GM23338 (cell line): Measurements from ENCODE around the gene MXRA5. TPM values are rescaled to one million over a fixed set of nuclear protein-coding genes. Genes with fewer than 3 reads are reported as not detected.

Experiments used
- ATAC-seq: fragments of 200-7000 bp; cut with Tn5 transposase; 3 replicates; pipeline ENCODE4 v1.9.1; 2020
- DNase-seq: peaks from one replicate; pipeline ENCODE4 v3.0.0-alpha.2; 2015; ENCODE audit warnings: low spot score
- H2AFZ ChIP-seq: fragments of 200-600 bp; sonication (generic); 2 replicates; pipeline ENCODE4 v1.8.0; 2016; ENCODE audit warnings: antibody characterized with exemption, mild to moderate bottlenecking, moderate library complexity
- H3F3A ChIP-seq: fragments of 200-600 bp; sonication (generic); replicated peaks from 2 replicates; pipeline ENCODE4 v1.8.0; 2017; ENCODE audit warnings: antibody characterized with exemption, mixed run types, low read depth
- H3K27ac ChIP-seq: fragments of 200-600 bp; sonication (generic); 2 replicates; pipeline ENCODE4 v1.6.1; 2016; ENCODE audit warnings: low read depth
- H3K27me3 ChIP-seq: fragments of 200-600 bp; sonication (generic); 2 replicates; pipeline ENCODE4 v1.8.0; 2016; ENCODE audit warnings: mild to moderate bottlenecking, mixed run types, moderate library complexity; ENCODE audit not compliant: insufficient read depth
- H3K36me3 ChIP-seq: fragments of 200-600 bp; sonication (generic); 2 replicates; pipeline ENCODE4 v1.8.0; 2016; ENCODE audit warnings: mild to moderate bottlenecking; ENCODE audit not compliant: insufficient read depth
- H3K4me1 ChIP-seq: fragments of 200-600 bp; sonication (generic); 2 replicates; pipeline ENCODE4 v1.8.0; 2016; ENCODE audit warnings: mild to moderate bottlenecking, moderate library complexity; ENCODE audit not compliant: insufficient read depth
- H3K4me2 ChIP-seq: fragments of 200-600 bp; sonication (generic); 2 replicates; pipeline ENCODE4 v1.7.1; 2017; ENCODE audit warnings: mixed run types
- H3K4me3 ChIP-seq: fragments of 200-600 bp; sonication (generic); 2 replicates; pipeline ENCODE4 v1.6.1; 2016; ENCODE audit warnings: mixed run types
- H3K79me2 ChIP-seq: fragments of 200-600 bp; sonication (generic); replicated peaks from 2 replicates; pipeline ENCODE4 v1.8.0; 2017; ENCODE audit warnings: mild to moderate bottlenecking; ENCODE audit not compliant: insufficient read depth
- H3K9me2 ChIP-seq: fragments of 200-600 bp; sonication (generic); 2 replicates; pipeline ENCODE4 v1.8.0; 2017; ENCODE audit not compliant: insufficient read depth
- H4K20me1 ChIP-seq: fragments of 200-600 bp; sonication (generic); replicated peaks from 2 replicates; pipeline ENCODE4 v1.8.0; 2017; ENCODE audit warnings: mild to moderate bottlenecking; ENCODE audit not compliant: insufficient read depth
- H3K27ac Mint-ChIP-seq: 2 replicates; pipeline ENCODE4 v1.8.0; 2020; ENCODE audit warnings: inconsistent platforms, mild to moderate bottlenecking, moderate library complexity, mixed read lengths
- H3K27me3 Mint-ChIP-seq: 3 replicates; pipeline ENCODE4 v1.8.0; 2022; ENCODE audit warnings: low read depth, mild to moderate bottlenecking, moderate library complexity, mixed read lengths, inconsistent platforms; ENCODE audit not compliant: insufficient read depth, poor library complexity
- H3K36me3 Mint-ChIP-seq: 3 replicates; pipeline ENCODE4 v1.8.0; 2021; ENCODE audit warnings: low read depth, mild to moderate bottlenecking, inconsistent platforms, moderate library complexity, mixed read lengths
- H3K4me1 Mint-ChIP-seq: 3 replicates; pipeline ENCODE4 v1.8.0; 2020; ENCODE audit warnings: mild to moderate bottlenecking, inconsistent platforms, mixed read lengths
- H3K4me3 Mint-ChIP-seq: 3 replicates; pipeline ENCODE4 v1.8.0; 2021; ENCODE audit warnings: moderate library complexity, mild to moderate bottlenecking, inconsistent platforms, mixed read lengths
- H3K9me3 Mint-ChIP-seq: 3 replicates; pipeline ENCODE4 v1.8.0; 2020; ENCODE audit warnings: moderate library complexity, mild to moderate bottlenecking, inconsistent platforms, mixed read lengths
- CTCF ChIP-seq, 2 experiments: fragments of 200-600 bp in 1 of 2; sonication (generic) in 1 of 2; conservative IDR thresholded peaks; 2 replicates each; pipeline versions ENCODE4 v1.5.1 to v1.6.1; 2016 to 2017; ENCODE audit warnings: antibody characterized with exemption in 2 of 2, low read depth in 2 of 2, mild to moderate bottlenecking in 2 of 2, moderate library complexity in 1 of 2
- ETS1 ChIP-seq: IDR thresholded peaks from 2 replicates; pipeline ENCODE4 v1.6.1; 2016; ENCODE audit warnings: antibody characterized with exemption
- JUNB ChIP-seq: IDR thresholded peaks from one replicate; pipeline ENCODE4 v1.6.1; 2016; ENCODE audit warnings: antibody characterized with exemption; ENCODE audit not compliant: unreplicated experiment
- ZNF114 ChIP-seq: fragments of 250-450 bp; sonication (Bioruptor Pico); IDR thresholded peaks from 2 replicates; pipeline ENCODE4 v1.5.0; 2020; ENCODE audit warnings: mild to moderate bottlenecking, moderate library complexity
- ZNF462 ChIP-seq: fragments of 250-450 bp; sonication (Bioruptor Pico); IDR thresholded peaks from 2 replicates; pipeline ENCODE4 v1.5.0; 2020; ENCODE audit warnings: mild to moderate bottlenecking, moderate library complexity
- polyA plus RNA-seq: library from polyadenylated mRNA; unstranded; fragments of >200 nt; fragmentation: Nextera tagmentation; extraction: Ambion mirVana; gene quantifications from 2 replicates; pipeline ENCODE4 v1.2.1, GENCODE V29; 2016
- total RNA-seq: library from RNA; depleted of rRNA; stranded (reverse); fragments of >200 nt; shearing (Covaris generic); gene quantifications from 2 replicates; pipeline ENCODE4 v1.2.3, GENCODE V29; 2014

MXRA5 gene
- total and polyA plus RNA-seq, 2 experiments from 2014 or later: 0.45 to 2.6 TPM

GRCh38 chrX:3393581-3394111, 47.2 kb upstream of the MXRA5 start (continued):
- TF ChIP-seq ZNF462 (CRISPR knock-in tag): no peak

GRCh38 chrX:3393178-3393577, 46.7 kb upstream of the MXRA5 start:
- no peaks in the 10 kb centered on the region for H3K27me3 Mint-ChIP-seq
- H3K79me2 ChIP-seq: no peaks in the 10 kb centered on the region
- H3K9me2 ChIP-seq: no peaks in the 10 kb centered on the region
- DNase-seq (no peak), ATAC-seq (no peak)
- no peak overlapping the region for H3K27ac Mint-ChIP-seq
- H3K36me3 Mint-ChIP-seq: no peaks in the 10 kb centered on the region
- H3F3A ChIP-seq: no peaks in the 10 kb centered on the region
- H3K4me1 ChIP-seq: no peaks in the 10 kb centered on the region
- no peaks in the 10 kb centered on the region for H3K4me1 Mint-ChIP-seq
- H3K4me2 ChIP-seq: no peak overlapping the region
- no peaks in the 10 kb centered on the region for H4K20me1 ChIP-seq
- no peak for TF ChIP-seq ZNF114 (CRISPR knock-in tag)
- H3K9me3 Mint-ChIP-seq: no peaks in the 10 kb centered on the region; the same call in 2 of the 3 replicates
- H3K27me3 ChIP-seq: no peaks in the 10 kb centered on the region
- H3K36me3 ChIP-seq: no peaks in the 10 kb centered on the region
- H3K4me3 ChIP-seq: no peak overlapping the region
- H3K27ac ChIP-seq: no peak overlapping the region
- no peak overlapping the region for H2AFZ ChIP-seq
- H3K4me3 Mint-ChIP-seq: no peak overlapping the region

GRCh38 chrX:3388457-3388856, 42.0 kb upstream of the MXRA5 start:
- no peak for DNase-seq
- H3K4me1 Mint-ChIP-seq: no peaks in the 10 kb centered on the region
- H3K27ac Mint-ChIP-seq: no peak overlapping the region
- H3F3A ChIP-seq: no peaks in the 10 kb centered on the region
- no peaks in the 10 kb centered on the region for H3K4me1 ChIP-seq
- no peaks in the 10 kb centered on the region for H4K20me1 ChIP-seq
- H3K9me3 Mint-ChIP-seq: no peaks in the 10 kb centered on the region
- no peak overlapping the region for H3K4me3 ChIP-seq
- H3K36me3 Mint-ChIP-seq: no peaks in the 10 kb centered on the region
- H3K27ac ChIP-seq: no peak overlapping the region
- H3K27me3 Mint-ChIP-seq: no peaks in the 10 kb centered on the region
- no peaks in the 10 kb centered on the region for H3K9me2 ChIP-seq
- no peak for ATAC-seq
- no peak for TF ChIP-seq JUNB
- TF ChIP-seq ETS1: no peak
- no peak for TF ChIP-seq CTCF (conservative IDR thresholded peaks at IDR 0.05; ENCODE audit: low read depth in 2 of 2)
- H3K79me2 ChIP-seq: no peaks in the 10 kb centered on the region
- H3K4me3 Mint-ChIP-seq: no peak overlapping the region
- H2AFZ ChIP-seq: no peak overlapping the region
- H3K36me3 ChIP-seq: no peaks in the 10 kb centered on the region
- H3K4me2 ChIP-seq: no peak overlapping the region
- H3K27me3 ChIP-seq: no peaks in the 10 kb centered on the region
